ENCODE data around the gene ZDHHC22. TPM values are rescaled to one million over a fixed set of nuclear protein-coding genes. Genes with fewer than 3 reads are reported as not detected.

ZDHHC22 gene
- total and polyA plus RNA-seq, 2 of the 13 experiments (the other 11 are each of a cell fraction or from before 2014, with no cell fraction given): not detected

- H3K4me2 ChIP-seq (ENCODE audit: low read depth, low read length): no peak overlapping the region
- no peaks in the 10 kb centered on the region for H3K9me3 ChIP-seq (ENCODE audit: low read length)
- no peaks in the 10 kb centered on the region for H4K20me1 ChIP-seq (ENCODE audit: insufficient read depth, low read length)
- ChIA-PET CTCF (ENCODE audit: low intra/inter-chr PET ratio, low total read pairs) (no interaction called here), POLR2A (interaction anchor here (1.0 kb wide), 1 partner anchor 248 kb away, joined by 3 read pairs; no protein-coding TSS in a partner anchor)
- intact Hi-C loops (cut with micrococcal nuclease; ENCODE audit: unreplicated experiment) (no loop called here), in situ Hi-C loops (cut with HindIII; ENCODE audit: extremely low pct_ligation_motif_present, low pct_unique_long_range_greater_than_20kb) (no loop called here)
- H3K4me3 ChIP-seq (replicated peaks in 1 of 3; ENCODE audit: insufficient read depth in 1 of 3, low read depth in 2 of 3, low read length in 3 of 3): no peak overlapping the region
- no peaks in the 10 kb centered on the region for H3K79me2 ChIP-seq (ENCODE audit: insufficient read depth, low read length)
- TF ChIP-seq ZNF770 (CRISPR knock-in tag; IDR thresholded peaks at IDR 0.05) (peak; percentile 69; the same call in 1 of the 2 replicates), NR1H2 (CRISPR knock-in tag; IDR thresholded peaks at IDR 0.05; ENCODE audit: borderline replicate concordance, low read depth) (no peak), THAP9 (CRISPR knock-in tag; IDR thresholded peaks at IDR 0.05; ENCODE audit: borderline replicate concordance) (0 out of 2 replicates have a peak, but pooled peaks have one; percentile 24), ZNF136 (CRISPR knock-in tag; IDR thresholded peaks at IDR 0.05; ENCODE audit: low read depth) (no peak)
- peaks cover 32% of the 10 kb centered on the region for H3K4me1 ChIP-seq (ENCODE audit: insufficient read depth, low read length)
- no peak for FAIRE-seq
- WGBS (ENCODE audit: low lambda C conversion rate): 69% methylated on average over 7 of the region's 9 CpGs
- peaks cover 1 to 12% of the 10 kb centered on the region in 2 experiments; a peak in 3 of 5 replicates for H3K27me3 ChIP-seq (ENCODE audit: control insufficient read depth in 1 of 2, insufficient read depth in 2 of 2, low read length in 2 of 2)
- no peak overlapping the region for H3K27ac ChIP-seq (ENCODE audit: extremely low read length, insufficient read depth, low read length)
- BruUV-seq (replicated peaks): no TSS peak
- no peak for DNase-seq (ENCODE audit: low spot score)
- ATAC-seq: peak; percentile 57
- H3K36me3 ChIP-seq (replicated peaks in 1 of 2; ENCODE audit: control insufficient read depth in 1 of 2, insufficient read depth in 2 of 2, low read length in 2 of 2): no peaks in the 10 kb centered on the region
- H3K9ac ChIP-seq (ENCODE audit: insufficient read depth, low read depth, low read length): no peak overlapping the region
- H2AFZ ChIP-seq (ENCODE audit: low read length): no peak overlapping the region
These were observed 17.9 kb downstream of the ZDHHC22 start for GRCh38 chr14:77123381-77124325.

Measured in HepG2 (cell line).